ENCODE results near the gene PHTF1. TPM values are rescaled to one million over a fixed set of nuclear protein-coding genes. Genes with fewer than 3 reads are reported as not detected.

Gene PHTF1
- polyA plus RNA-seq, 3 donors: 22.8 to 27.1 (median 24.0) TPM

DNA sequence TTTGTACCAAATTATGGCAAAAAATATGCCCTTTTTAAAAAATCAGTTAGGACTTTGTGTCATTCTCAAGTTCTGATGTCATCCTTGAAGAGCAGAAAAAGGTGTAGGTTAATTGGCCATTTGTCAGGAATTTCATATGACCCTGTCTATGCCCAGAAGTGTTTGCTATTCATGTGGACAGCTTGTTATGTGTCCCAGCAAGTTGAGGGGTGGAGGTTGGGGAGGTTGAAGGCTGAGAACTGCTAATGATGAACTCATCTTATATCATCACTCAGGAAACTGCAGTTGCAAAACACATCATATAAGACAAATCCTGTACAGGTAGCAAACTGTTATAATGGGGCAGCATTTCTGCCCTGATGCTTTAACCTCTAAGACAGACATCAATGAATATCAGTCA lies 106.5 kb downstream of the PHTF1 start:
- no peak for DNase-seq (ENCODE audit: extremely low read depth in 1 of 11, low read depth in 9 of 11, low spot score in 4 of 11)

DNA sequence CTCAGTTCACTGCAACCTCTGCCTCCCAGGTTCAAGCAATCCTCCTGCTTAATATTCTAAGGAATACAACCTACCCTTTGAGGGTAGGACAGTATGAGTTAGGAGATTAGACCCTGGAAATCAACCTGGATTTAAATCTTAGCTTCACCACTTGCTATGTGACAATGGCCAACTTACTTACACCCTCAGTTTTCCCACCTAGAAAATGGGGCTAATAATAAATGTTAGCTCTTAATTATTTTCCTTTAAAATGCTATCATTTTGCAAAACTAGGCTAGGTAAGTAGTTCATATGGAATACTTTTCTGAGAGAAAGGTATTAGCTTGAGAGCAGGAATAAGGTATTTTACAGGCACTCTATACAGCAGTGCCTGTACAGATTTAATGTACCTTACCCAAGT lies 110.8 kb downstream of the PHTF1 start:
- no peak for DNase-seq (ENCODE audit: extremely low read depth in 1 of 11, low read depth in 9 of 11, low spot score in 4 of 11)

DNA sequence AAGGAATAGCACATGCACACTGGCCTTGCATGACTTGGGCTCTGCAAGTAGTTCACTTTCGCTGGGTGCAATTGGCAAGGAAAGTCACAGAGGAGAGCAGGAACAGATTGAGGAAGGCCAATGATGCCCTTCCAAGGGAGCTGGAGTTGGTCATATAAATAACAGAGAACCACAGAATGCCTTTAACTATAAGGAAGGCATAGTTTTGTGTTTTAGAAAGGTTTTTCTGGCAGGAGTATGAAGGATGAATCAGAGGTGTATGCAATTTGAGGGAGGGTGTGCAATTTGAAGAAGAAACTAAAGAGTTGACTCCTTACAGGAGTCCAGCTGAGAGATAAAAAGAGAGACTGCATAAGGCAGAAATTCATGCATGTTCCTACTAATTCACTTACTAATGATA lies 112.1 kb downstream of the PHTF1 start:
- no peak for DNase-seq (ENCODE audit: extremely low read depth in 1 of 11, low read depth in 9 of 11, low spot score in 4 of 11)

Other genes with a start within 250 kb of the PHTF1 start
- 10 to 100 TPM; 25.4 to 28.1 (median 26.4) TPM for gene RSBN1, start 53.0 kb upstream of the PHTF1 start, polyA plus RNA-seq (ENCODE audit: insufficient read length in 3 of 3)
- under 1 TPM; 0.23 to 0.42 (median 0.25) TPM for gene PTPN22, start 112.2 kb upstream of the PHTF1 start, polyA plus RNA-seq (ENCODE audit: insufficient read length in 3 of 3)
- gene BCL2L15, start 128.1 kb upstream of the PHTF1 start, polyA plus RNA-seq (ENCODE audit: insufficient read length in 3 of 3): 1 to 10 TPM in 1 of 3 donors, under 1 TPM in 2; 0.47 to 1.2 (median 0.68) TPM
- gene AP4B1, start 145.3 kb upstream of the PHTF1 start, polyA plus RNA-seq (ENCODE audit: insufficient read length in 3 of 3): 10 to 100 TPM; 26.7 to 46.2 (median 31.1) TPM
- gene DCLRE1B, start 145.8 kb upstream of the PHTF1 start, polyA plus RNA-seq (ENCODE audit: insufficient read length in 3 of 3): 10 to 100 TPM in 2 of 3 donors, 1 to 10 TPM in 1; 9.0 to 13.2 (median 11.3) TPM
- 10 to 100 TPM; 40.3 to 43.9 (median 41.4) TPM for gene HIPK1, start 169.8 kb upstream of the PHTF1 start, polyA plus RNA-seq (ENCODE audit: insufficient read length in 3 of 3)
- 100 to 1,000 TPM; 130 to 168 (median 133) TPM for gene OLFML3, start 220.0 kb upstream of the PHTF1 start, polyA plus RNA-seq (ENCODE audit: insufficient read length in 3 of 3)

Data from renal cortex interstitium (tissue), 11 donors.